OCI-LY7 (cell line): ENCODE data around the gene CYFIP2. TPM values are rescaled to one million over a fixed set of nuclear protein-coding genes. Genes with fewer than 3 reads are reported as not detected.

Experiments
- BruUV-seq: library from RNA; stranded (reverse); fragments of 400-500 nt; replicated peaks from 2 replicates; lab custom pipeline; 2021; lab: Mats Ljungman, UMichigan
- CTCF ChIA-PET: fragments of 300-600 bp; sonication (Branson Sonifier 250); formaldehyde crosslinking; loops from one replicate; lab custom pipeline; 2022; ENCODE audit warnings: antibody characterized with exemption; ENCODE audit not compliant: unreplicated experiment; lab: Charles Lee
- POLR2A ChIA-PET: fragments of 300-600 bp; sonication (Branson Sonifier 250); formaldehyde crosslinking; loops from one replicate; lab custom pipeline; 2022; ENCODE audit warnings: antibody characterized with exemption; lab: Charles Lee
- DNase-seq: peaks from one replicate; pipeline ENCODE4 v3.0.0-alpha.2; 2015; ENCODE audit warnings: low spot score
- H2AFZ ChIP-seq: fragments of 200-600 bp; sonication (generic), shearing (Covaris generic); 2 replicates; pipeline ENCODE4 v1.6.1; 2014; ENCODE audit warnings: mild to moderate bottlenecking, antibody characterized with exemption, low read length, moderate library complexity
- H3K27ac ChIP-seq: fragments of 200-600 bp; sonication (generic); 2 replicates; pipeline ENCODE4 v1.5.1; 2014; ENCODE audit warnings: mixed run types, low read depth, mild to moderate bottlenecking, moderate library complexity, low read length, inconsistent platforms; ENCODE audit not compliant: poor library complexity, severe bottlenecking
- H3K36me3 ChIP-seq: fragments of 200-600 bp; sonication (generic); 2 replicates; pipeline ENCODE4 v1.6.1; 2014; ENCODE audit warnings: mild to moderate bottlenecking, antibody characterized with exemption, low read length, moderate library complexity, mixed read lengths; ENCODE audit not compliant: insufficient read depth
- H3K4me1 ChIP-seq: fragments of 200-600 bp; sonication (generic); 2 replicates; pipeline ENCODE4 v1.5.1; 2014; ENCODE audit warnings: mild to moderate bottlenecking, low read length; ENCODE audit not compliant: insufficient read depth, poor library complexity, severe bottlenecking
- H3K4me2 ChIP-seq: fragments of 200-600 bp; sonication (generic); 2 replicates; pipeline ENCODE4 v1.6.1; 2014; ENCODE audit warnings: mild to moderate bottlenecking, low read length
- H3K4me3 ChIP-seq: fragments of 200-600 bp; sonication (generic); 2 replicates; pipeline ENCODE4 v1.5.1; 2014; ENCODE audit warnings: mild to moderate bottlenecking, low read depth, low read length; ENCODE audit not compliant: poor library complexity, severe bottlenecking
- H3K79me2 ChIP-seq: fragments of 200-600 bp; sonication (generic); 2 replicates; pipeline ENCODE4 v1.6.1; 2016; ENCODE audit warnings: low read depth, mild to moderate bottlenecking, low read length, moderate library complexity, mixed read lengths; ENCODE audit not compliant: insufficient read depth
- H3K9me2 ChIP-seq: fragments of 200-600 bp; sonication (generic); 2 replicates; pipeline ENCODE4 v1.6.1; 2016; ENCODE audit warnings: mild to moderate bottlenecking, low read length, mixed read lengths; ENCODE audit not compliant: insufficient read depth
- H3K9me3 ChIP-seq: fragments of 200-600 bp; sonication (generic); 2 replicates; pipeline ENCODE4 v1.6.1; 2014; ENCODE audit warnings: mild to moderate bottlenecking, mixed run types, low read length, mixed read lengths
- H4K20me1 ChIP-seq: fragments of 200-600 bp; sonication (generic); 2 replicates; pipeline ENCODE4 v1.6.1; 2014; ENCODE audit warnings: mild to moderate bottlenecking, antibody characterized with exemption, low read length, moderate library complexity, mixed read lengths; ENCODE audit not compliant: insufficient read depth
- EZH2phosphoT487 ChIP-seq: fragments of 200-600 bp; sonication (generic); IDR thresholded peaks from 2 replicates; pipeline ENCODE4 v1.6.1; 2018; ENCODE audit warnings: low read depth, borderline replicate concordance, mild to moderate bottlenecking, mixed run types, antibody characterized with exemption, low read length, moderate library complexity, mixed read lengths
- intact Hi-C: fragments of 100-400 bp; cut with micrococcal nuclease; formaldehyde crosslinking; loops from one replicate; pipeline ENCODE4 v1.10.0; 2022; ENCODE audit not compliant: unreplicated experiment
- total RNA-seq, 2 experiments: library from RNA; depleted of rRNA in 1 of 2; stranded (reverse); fragments of >200 nt in 1 of 2; shearing (Covaris generic) in 1 of 2; gene quantifications; 2 replicates each; pipeline ENCODE4 v1.2.3, GENCODE V29; 2014 to 2022
- TF ChIP-seq, protein P1 (sequence below): fragments of 200-600 bp; sonication (generic); conservative IDR thresholded peaks from 2 replicates; pipeline ENCODE4 v1.5.1; 2014; ENCODE audit warnings: mild to moderate bottlenecking, antibody characterized with exemption, low read length, moderate library complexity, mixed read lengths

Gene CYFIP2
- total RNA-seq, 2 experiments from 2014 or later: 258 to 419 TPM

DNA sequence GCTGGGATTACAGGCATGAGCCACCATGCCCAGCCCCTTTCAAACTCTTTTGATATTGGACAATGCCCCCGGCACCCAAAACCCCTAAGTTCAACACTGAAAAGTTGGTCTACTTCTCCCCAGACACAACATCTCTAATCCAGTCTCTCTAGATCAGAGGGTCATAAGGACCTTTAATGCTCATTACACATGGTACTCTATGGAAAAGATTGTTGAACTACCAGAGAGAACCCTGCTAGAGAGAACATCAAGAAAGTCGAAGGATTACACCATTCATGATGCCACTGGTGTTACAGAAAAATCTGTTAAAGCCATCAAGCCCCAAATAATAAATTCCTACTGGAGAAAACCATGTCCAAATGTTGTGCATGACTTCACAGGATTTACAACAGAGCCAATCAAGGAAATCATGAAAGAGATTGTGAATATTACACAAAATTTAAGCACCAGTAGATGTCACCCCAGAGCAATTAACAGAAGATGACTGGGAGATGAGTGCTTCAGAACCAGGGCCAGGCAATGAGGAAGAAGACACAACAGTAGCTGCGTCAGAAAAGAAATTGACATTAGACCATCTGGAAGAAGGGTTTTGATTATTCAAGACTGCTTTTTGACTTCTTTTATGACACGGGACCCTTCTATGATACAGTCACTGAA, 165.7 kb downstream of the CYFIP2 start:
- Histone ChIP-seq H3K79me2 (no peaks in the 10 kb centered on the region), H3K9me2 (no peaks in the 10 kb centered on the region), H3K4me3 (no peak overlapping the region), H3K4me1 (peaks cover 9% of the 10 kb centered on the region), H3K27ac (no peak overlapping the region), H4K20me1 (no peaks in the 10 kb centered on the region), H2AFZ (peak overlapping the region; percentile 95), H3K36me3 (no peaks in the 10 kb centered on the region), H3K9me3 (0 out of 2 replicates have a peak, but pooled peaks cover 4% of the 10 kb centered on the region), H3K4me2 (peak overlapping the region; percentile 12; the same call in 1 of the 2 replicates)
- DNase-seq: peak; percentile 82
- intact Hi-C loops: loop anchor here (1.0 to 2.0 kb wide), 4 partner anchors 40 to 312 kb away; partner anchors contain the start of gene LSM11
- ChIA-PET POLR2A (interaction anchor here (0.6 to 3.2 kb wide), 10 partner anchors 8 to 311 kb away, joined by 3 to 15 read pairs (median 5); partner anchors contain the start of genes LSM11 and MED7), CTCF (interaction anchor here (1.0 to 2.6 kb wide), 3 partner anchors 15 to 312 kb away, joined by 3 to 11 read pairs (median 5); partner anchors contain the start of gene LSM11)
- TF ChIP-seq, protein P1, sequence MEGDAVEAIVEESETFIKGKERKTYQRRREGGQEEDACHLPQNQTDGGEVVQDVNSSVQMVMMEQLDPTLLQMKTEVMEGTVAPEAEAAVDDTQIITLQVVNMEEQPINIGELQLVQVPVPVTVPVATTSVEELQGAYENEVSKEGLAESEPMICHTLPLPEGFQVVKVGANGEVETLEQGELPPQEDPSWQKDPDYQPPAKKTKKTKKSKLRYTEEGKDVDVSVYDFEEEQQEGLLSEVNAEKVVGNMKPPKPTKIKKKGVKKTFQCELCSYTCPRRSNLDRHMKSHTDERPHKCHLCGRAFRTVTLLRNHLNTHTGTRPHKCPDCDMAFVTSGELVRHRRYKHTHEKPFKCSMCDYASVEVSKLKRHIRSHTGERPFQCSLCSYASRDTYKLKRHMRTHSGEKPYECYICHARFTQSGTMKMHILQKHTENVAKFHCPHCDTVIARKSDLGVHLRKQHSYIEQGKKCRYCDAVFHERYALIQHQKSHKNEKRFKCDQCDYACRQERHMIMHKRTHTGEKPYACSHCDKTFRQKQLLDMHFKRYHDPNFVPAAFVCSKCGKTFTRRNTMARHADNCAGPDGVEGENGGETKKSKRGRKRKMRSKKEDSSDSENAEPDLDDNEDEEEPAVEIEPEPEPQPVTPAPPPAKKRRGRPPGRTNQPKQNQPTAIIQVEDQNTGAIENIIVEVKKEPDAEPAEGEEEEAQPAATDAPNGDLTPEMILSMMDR: peak; percentile 87
- no peak for TF ChIP-seq EZH2phosphoT487
- no TSS peak for BruUV-seq

GRCh38 chr5:157434096-157434495, 168.2 kb downstream of the CYFIP2 start:
- Histone ChIP-seq H2AFZ (no peak overlapping the region), H3K4me2 (no peak overlapping the region), H3K36me3 (no peaks in the 10 kb centered on the region), H3K27ac (no peak overlapping the region), H3K4me1 (peaks cover 9% of the 10 kb centered on the region), H3K4me3 (no peak overlapping the region), H3K9me2 (no peaks in the 10 kb centered on the region), H3K79me2 (no peaks in the 10 kb centered on the region), H4K20me1 (no peaks in the 10 kb centered on the region), H3K9me3 (0 out of 2 replicates have a peak, but pooled peaks cover 4% of the 10 kb centered on the region)
- intact Hi-C loops: no loop called here
- ChIA-PET CTCF (no interaction called here), POLR2A (interaction anchor here (0.7 to 2.3 kb wide), 7 partner anchors 11 to 175 kb away, joined by 3 to 7 read pairs (median 3); no protein-coding TSS in a partner anchor)
- no TSS peak for BruUV-seq
- no peak for TF ChIP-seq EZH2phosphoT487
- TF ChIP-seq, protein P1: no peak
- DNase-seq: no peak
